HFF-Myc (cell line): Measurements from ENCODE around the gene PITPNM1.

Experiments
- DNase-seq: peaks from one replicate; pipeline ENCODE4 v3.0.0-alpha.2; 2011; ENCODE audit warnings: low read depth; ENCODE audit errors: extremely low read depth
- H3K4me3 ChIP-seq: replicated peaks from 2 replicates; pipeline ENCODE4 v1.5.1; 2011; ENCODE audit warnings: low read depth, mild to moderate bottlenecking, control low read depth, low read length
- TF ChIP-seq, protein P1 (sequence below): IDR thresholded peaks from 2 replicates; pipeline ENCODE4 v1.5.1; 2012; ENCODE audit warnings: mild to moderate bottlenecking, low read depth, low read length, control low read depth; ENCODE audit errors: missing control alignments

PITPNM1 gene

DNA sequence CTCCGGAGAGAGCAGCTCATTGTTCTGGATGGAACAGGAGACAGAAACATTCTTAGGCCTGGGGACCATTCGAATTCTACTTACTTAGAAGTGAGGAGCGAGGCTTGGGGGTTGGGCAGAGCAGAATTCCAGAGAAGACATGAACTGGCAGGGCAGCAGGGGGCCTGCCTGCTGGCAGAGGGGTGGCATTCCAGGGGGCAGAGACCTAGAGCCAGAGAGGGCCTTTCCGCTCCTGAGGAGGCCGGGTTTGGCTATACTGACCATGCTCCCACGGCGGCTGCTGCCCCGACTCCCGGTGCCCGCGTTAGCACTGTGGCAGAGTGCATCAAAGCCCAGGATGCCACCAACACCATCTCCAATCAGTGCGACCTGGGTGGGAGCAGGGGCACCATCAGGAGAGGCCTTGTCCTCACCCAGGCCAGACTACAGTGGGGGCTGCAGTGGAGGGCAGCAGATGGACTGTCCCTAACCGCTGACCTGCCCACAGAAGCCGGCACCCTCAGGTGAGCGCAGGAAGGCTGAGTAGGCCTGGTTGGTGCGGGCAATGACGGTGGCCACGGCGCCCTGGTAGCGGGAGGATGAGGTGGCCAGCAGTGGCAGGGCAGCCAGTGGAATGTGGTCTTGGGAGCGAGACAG is 7.4 kb downstream of the PITPNM1 start:
- H3K4me3 ChIP-seq, result no peak overlapping the region
- TF ChIP-seq, protein P1, sequence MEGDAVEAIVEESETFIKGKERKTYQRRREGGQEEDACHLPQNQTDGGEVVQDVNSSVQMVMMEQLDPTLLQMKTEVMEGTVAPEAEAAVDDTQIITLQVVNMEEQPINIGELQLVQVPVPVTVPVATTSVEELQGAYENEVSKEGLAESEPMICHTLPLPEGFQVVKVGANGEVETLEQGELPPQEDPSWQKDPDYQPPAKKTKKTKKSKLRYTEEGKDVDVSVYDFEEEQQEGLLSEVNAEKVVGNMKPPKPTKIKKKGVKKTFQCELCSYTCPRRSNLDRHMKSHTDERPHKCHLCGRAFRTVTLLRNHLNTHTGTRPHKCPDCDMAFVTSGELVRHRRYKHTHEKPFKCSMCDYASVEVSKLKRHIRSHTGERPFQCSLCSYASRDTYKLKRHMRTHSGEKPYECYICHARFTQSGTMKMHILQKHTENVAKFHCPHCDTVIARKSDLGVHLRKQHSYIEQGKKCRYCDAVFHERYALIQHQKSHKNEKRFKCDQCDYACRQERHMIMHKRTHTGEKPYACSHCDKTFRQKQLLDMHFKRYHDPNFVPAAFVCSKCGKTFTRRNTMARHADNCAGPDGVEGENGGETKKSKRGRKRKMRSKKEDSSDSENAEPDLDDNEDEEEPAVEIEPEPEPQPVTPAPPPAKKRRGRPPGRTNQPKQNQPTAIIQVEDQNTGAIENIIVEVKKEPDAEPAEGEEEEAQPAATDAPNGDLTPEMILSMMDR, result no peak
- DNase-seq, result no peak

DNA sequence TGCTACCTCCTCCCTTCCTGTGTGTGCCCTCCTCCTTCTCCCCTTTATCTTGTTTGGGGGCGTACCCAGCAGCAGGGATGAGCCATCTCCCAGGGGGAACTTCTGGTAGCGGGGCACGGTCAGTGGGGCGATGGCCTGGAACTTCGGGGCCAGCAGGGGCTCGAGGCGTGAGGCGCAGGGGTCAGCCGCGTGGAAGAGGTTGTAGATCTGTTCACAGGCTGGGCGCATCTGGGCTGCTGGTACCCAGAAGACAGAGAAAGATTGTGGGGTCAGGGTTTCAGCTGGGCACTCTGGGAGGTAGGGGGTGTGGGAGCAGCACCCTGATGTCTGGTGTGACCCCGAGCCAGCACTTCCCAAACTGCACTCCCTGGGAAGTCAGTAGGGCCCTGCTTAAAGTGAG is 9.1 kb downstream of the PITPNM1 start:
- TF ChIP-seq, protein P1, result no peak

DNA sequence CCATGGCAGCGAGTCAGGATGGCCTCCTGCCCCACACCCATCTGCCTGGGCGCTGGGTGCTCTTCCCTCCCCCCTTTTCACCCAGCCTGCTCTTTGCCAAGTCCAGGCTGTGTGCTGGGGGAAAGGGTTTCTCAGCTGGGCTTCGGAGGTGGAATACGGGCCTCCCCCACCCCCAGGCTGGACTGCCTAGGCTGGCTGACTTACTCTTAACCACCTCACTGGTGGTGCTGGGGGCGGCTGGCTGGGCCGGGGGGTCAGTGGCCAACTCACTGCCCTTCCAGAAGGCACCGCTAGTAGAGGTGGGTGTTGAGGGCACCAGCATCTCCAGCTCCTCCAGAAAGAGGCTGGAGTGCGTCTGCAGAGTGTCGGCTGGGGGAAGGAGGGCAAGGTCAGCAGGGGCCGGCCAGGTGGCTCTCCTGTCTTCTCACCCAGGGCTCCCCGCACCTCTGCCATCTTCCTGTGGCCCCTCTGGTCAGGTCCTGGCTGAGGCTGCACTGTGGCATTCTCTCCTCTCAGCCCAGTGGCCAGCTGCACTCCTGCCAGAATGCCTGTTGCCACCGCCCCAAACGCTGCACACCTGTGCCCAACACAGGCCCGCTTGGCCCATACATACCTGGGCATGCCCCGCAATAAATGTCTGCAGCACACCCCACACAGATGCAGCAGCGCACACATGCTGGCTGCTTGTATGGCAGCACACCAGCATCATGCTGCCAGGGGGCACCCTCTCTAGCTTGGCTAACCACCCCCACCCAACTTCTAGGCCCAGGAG is 9.7 kb downstream of the PITPNM1 start:
- no peak for DNase-seq
- H3K4me3 ChIP-seq, result no peak overlapping the region
- TF ChIP-seq, protein P1, result no peak

More for the DNA sequence above, 9.1 kb downstream of the PITPNM1 start:
- H3K4me3 ChIP-seq, result no peak overlapping the region
- no peak for DNase-seq

DNA sequence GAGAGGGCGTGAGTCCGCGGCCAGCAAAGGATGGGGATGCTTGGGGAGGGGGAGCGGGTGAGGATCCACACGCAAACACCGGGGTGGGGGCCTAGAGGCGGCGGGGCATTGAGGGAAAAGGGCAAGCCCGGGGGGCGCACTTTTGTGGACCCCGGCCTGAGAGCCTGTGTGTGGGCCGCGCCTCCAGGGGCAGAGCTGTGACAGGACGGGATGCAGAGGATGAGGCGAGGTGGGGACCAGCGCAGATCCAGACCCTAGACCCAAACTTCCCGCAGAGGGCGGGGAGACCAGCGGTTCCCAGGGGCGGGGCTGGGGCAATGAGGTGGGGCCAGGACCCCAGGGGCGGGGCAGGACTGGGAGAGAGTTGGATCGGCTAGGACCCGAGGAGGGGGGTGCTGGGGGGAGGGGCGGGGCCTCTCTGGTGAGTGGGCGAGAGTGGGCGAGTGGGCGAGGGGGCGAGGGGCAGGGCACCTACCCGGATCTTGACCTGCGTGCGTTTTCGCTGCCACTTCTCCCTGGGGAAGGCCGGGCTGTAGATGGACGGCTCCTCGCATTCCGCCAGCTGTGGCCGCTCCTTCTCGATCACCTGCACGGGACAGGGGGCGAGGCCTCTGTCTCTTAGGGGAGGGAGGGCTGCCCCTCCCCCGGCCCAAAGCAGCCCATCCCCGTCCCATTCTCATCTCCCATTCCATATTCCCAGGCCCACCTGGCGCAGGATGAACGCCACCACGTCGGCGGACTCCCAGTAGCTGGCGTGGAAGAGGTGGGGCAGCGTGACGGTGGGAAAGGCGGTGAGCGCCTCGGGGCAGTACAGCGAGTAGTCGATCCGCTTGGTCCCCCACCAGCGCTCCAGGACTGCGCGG is 10.6 kb downstream of the PITPNM1 start:
- TF ChIP-seq, protein P1, result no peak
- no peak for DNase-seq
- no peak overlapping the region for H3K4me3 ChIP-seq

DNA sequence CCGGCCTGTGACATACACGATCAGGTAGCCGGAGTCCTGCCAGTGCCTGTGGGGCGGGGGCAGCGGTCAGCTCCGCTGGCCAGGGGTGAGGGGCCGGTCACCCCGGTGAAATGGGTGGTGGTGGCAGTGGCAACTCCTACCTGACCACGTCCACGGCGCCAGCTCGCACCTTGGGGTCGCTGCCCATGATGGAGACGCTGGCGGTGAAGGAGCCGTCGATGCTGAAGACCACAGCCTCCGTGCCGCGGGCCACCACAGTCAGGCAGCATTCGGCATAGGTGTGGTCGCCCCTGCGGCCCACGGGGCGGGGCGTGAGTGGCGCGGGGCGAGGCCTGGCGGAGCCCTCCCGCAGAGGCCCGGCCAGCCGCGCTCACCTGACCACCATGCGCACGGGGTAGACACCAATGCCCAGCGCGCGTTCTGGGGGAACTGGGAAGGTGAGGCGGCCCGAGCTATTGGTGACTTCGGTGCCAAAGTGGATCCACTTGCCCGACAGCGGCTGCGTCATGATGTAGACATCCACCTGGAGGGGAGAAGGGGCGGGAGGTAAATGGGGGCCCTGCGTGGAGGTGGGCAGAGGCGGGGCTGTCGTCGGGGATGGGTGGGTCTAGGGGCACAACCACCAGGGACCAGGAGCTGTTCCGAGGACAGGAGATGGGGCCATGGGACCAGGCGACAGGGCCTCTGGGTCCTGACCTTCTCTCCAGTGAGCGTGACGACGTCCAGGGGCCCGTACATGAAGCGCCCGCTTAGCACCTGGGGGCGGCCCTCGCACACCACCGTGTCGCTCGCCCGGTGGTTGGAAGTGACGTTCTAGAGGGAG is 11.4 kb downstream of the PITPNM1 start:
- no peak overlapping the region for H3K4me3 ChIP-seq
- TF ChIP-seq, protein P1, result no peak
- DNase-seq, result no peak

DNA sequence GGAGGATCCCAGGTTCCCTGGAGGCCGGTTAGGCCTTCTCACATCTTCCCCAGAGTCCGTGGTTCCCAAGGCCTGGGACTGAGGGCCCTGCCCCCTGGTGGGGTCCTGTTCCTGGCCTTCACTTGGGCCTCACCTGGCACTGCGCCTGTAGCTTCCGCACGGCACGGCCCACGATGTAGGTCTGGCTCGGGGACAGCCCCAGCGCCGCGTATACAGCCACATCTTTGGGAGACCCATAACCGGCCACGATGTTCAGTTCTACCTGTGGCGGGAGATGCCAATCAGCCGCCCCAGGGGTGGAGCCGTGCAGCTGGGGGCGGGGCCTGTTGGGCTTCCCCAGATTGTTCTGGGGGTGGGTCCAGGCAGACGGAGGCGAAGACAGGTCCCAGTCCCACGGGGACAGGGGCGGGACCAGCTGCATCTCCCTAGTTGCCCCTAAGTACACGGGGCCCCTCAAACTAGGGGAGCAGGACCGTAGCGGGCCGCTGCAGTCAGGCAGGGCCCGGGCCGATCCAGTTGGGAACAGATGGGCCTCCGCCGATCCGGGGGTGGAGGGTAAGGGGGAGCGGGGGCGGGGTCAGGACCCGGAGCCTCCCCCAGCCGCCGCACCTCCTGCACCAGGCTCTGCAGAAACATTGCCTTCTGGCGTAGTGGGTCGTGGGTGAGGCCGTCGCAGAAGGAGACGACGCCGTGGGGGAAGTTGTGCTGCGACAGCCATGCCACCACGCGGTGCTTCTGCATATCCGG is 12.2 kb downstream of the PITPNM1 start:
- TF ChIP-seq, protein P1, result no peak
- H3K4me3 ChIP-seq, result no peak overlapping the region
- DNase-seq, result no peak
